Vagina (tissue), 2 donors: Measurements from ENCODE around the gene PRDX6. TPM values are rescaled to one million over a fixed set of nuclear protein-coding genes. Genes with fewer than 3 reads are reported as not detected.

ENCODE experiments used
- DNase-seq, 2 donors: peaks; one replicate each; pipeline ENCODE4 v3.0.0-alpha.2; 2017; ENCODE audit errors: extremely low spot score in 2 of 2
- H3K27ac ChIP-seq: fragments of 200-600 bp; sonication (generic); one replicate; pipeline ENCODE4 v1.5.1; 2019
- H3K27me3 ChIP-seq: fragments of 200-600 bp; sonication (generic); one replicate; pipeline ENCODE4 v1.5.1; 2019
- H3K36me3 ChIP-seq, 2 donors: fragments of 200-600 bp; sonication (generic); one replicate each; pipeline ENCODE4 v1.5.1; 2017 to 2019
- H3K4me1 ChIP-seq: fragments of 200-600 bp; sonication (generic); one replicate; pipeline ENCODE4 v1.5.1; 2019
- H3K4me3 ChIP-seq, 2 donors: fragments of 200-600 bp; sonication (generic); 1 replicate in 1 of 2; 2 replicates in 1 of 2; pipeline ENCODE4 v1.5.1; 2016 to 2019
- H3K9me3 ChIP-seq: fragments of 200-600 bp; sonication (generic); one replicate; pipeline ENCODE4 v1.5.1; 2019
- POLR2A ChIP-seq, 2 donors: fragments of 450-650 bp; IDR thresholded peaks; one replicate each; pipeline ENCODE4 v1.6.1; 2017; ENCODE audit warnings: antibody characterized with exemption in 2 of 2, mild to moderate bottlenecking in 2 of 2, moderate library complexity in 2 of 2
- POLR2AphosphoS5 ChIP-seq, 2 donors: sonication (generic); formaldehyde crosslinking; IDR thresholded peaks; one replicate each; pipeline ENCODE4 v1.9.0; 2017; ENCODE audit warnings: antibody characterized with exemption in 2 of 2, mild to moderate bottlenecking in 2 of 2, low read depth in 1 of 2; ENCODE audit not compliant: insufficient read depth in 1 of 2
- intact Hi-C: fragments of 100-400 bp; cut with DNase I; formaldehyde crosslinking; loops from one replicate; pipeline ENCODE4 v1.15.1; 2023
- total RNA-seq: library from RNA; depleted of rRNA; stranded (reverse); fragments of >200 nt; gene quantifications from one replicate; pipeline ENCODE4 v1.2.3, GENCODE V29; 2016
- TF ChIP-seq, protein P1 (sequence below), 3 experiments: fragments of 450-650 bp in 2 of 3; fragments of 200-600 bp in 1 of 3; sonication (generic) in 1 of 3; IDR thresholded peaks; one replicate each; pipeline ENCODE4 v1.5.1; 2017 to 2019; ENCODE audit warnings: antibody characterized with exemption in 3 of 3, mild to moderate bottlenecking in 2 of 3, moderate library complexity in 2 of 3

The PRDX6 gene
- total RNA-seq, 1 donor from 2014 or later, result 245 TPM

DNA sequence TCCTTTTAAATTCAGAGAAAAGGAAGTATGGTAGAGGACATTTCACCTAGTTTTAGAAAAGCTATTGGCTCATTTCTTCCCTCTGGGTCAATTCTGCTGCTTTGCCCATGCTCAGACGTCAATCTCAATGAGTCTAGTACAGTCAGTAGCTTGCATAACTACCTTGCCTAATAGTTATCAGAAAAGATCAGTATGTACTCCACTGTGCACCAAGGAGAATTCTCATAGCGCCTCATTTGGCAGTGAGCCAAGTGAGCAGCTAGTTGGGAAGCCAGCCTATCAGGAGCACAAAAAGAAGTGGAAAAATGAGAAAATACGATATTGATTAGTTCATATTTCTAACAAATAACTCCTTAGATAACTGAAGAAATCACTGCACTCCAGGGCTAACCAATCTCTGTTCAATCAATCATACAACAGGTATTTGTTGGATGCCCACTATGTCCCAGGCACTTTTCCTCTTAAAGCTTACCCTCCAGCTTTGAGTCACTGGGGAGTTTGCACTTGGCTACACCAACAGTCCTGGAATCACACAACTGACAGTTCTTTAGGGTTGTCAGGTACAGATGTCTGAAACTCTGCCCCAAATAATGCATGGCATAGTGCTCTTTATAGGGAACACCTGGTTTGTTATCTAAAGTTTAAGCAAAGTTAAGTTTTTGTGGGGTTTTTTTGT is 50.2 kb downstream of the PRDX6 start:
- Histone ChIP-seq H3K4me3 (no peak overlapping the region), H3K27me3 (no peaks in the 10 kb centered on the region), H3K27ac (no peak overlapping the region), H3K4me1 (peaks cover 16% of the 10 kb centered on the region), H3K36me3 (no peaks in the 10 kb centered on the region), H3K9me3 (no peaks in the 10 kb centered on the region)
- intact Hi-C loops, result no loop called here
- TF ChIP-seq POLR2A (IDR thresholded peaks at IDR 0.05) (no peak), POLR2AphosphoS5 (IDR thresholded peaks at IDR 0.05; ENCODE audit: insufficient read depth in 1 of 2, low read depth in 1 of 2) (no peak)
- TF ChIP-seq, protein P1, sequence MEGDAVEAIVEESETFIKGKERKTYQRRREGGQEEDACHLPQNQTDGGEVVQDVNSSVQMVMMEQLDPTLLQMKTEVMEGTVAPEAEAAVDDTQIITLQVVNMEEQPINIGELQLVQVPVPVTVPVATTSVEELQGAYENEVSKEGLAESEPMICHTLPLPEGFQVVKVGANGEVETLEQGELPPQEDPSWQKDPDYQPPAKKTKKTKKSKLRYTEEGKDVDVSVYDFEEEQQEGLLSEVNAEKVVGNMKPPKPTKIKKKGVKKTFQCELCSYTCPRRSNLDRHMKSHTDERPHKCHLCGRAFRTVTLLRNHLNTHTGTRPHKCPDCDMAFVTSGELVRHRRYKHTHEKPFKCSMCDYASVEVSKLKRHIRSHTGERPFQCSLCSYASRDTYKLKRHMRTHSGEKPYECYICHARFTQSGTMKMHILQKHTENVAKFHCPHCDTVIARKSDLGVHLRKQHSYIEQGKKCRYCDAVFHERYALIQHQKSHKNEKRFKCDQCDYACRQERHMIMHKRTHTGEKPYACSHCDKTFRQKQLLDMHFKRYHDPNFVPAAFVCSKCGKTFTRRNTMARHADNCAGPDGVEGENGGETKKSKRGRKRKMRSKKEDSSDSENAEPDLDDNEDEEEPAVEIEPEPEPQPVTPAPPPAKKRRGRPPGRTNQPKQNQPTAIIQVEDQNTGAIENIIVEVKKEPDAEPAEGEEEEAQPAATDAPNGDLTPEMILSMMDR (IDR thresholded peaks at IDR 0.05), result no peak
- no peak for DNase-seq

DNA sequence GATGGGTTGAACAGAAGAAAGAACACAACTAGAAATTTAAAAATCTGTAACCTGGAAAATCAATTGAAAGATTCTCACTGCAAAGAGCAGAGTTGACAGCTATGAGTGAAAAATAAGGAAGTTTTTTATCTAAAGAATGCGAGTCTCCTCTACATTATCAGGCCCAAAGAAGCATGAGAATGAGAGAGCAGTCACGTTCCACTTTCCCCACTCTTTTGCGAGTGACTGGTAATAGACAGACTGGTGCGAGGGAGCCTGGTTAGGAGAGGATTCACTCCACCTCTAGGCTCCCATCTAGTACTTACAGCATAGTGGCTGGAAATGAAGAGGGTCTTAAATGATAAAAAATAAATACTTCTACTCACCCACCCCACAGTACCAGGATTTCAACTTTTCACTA is 52.0 kb downstream of the PRDX6 start:
- Histone ChIP-seq H3K27me3 (no peaks in the 10 kb centered on the region), H3K36me3 (no peaks in the 10 kb centered on the region), H3K9me3 (no peaks in the 10 kb centered on the region), H3K4me3 (no peak overlapping the region), H3K27ac (no peak overlapping the region), H3K4me1 (peaks cover 21% of the 10 kb centered on the region)
- no peak for DNase-seq
- TF ChIP-seq, protein P1 (IDR thresholded peaks at IDR 0.05), result no peak
- no peak for TF ChIP-seq POLR2A (IDR thresholded peaks at IDR 0.05)
- TF ChIP-seq POLR2AphosphoS5 (IDR thresholded peaks at IDR 0.05; ENCODE audit: insufficient read depth in 1 of 2, low read depth in 1 of 2), result no peak
- intact Hi-C loops, result no loop called here

DNA sequence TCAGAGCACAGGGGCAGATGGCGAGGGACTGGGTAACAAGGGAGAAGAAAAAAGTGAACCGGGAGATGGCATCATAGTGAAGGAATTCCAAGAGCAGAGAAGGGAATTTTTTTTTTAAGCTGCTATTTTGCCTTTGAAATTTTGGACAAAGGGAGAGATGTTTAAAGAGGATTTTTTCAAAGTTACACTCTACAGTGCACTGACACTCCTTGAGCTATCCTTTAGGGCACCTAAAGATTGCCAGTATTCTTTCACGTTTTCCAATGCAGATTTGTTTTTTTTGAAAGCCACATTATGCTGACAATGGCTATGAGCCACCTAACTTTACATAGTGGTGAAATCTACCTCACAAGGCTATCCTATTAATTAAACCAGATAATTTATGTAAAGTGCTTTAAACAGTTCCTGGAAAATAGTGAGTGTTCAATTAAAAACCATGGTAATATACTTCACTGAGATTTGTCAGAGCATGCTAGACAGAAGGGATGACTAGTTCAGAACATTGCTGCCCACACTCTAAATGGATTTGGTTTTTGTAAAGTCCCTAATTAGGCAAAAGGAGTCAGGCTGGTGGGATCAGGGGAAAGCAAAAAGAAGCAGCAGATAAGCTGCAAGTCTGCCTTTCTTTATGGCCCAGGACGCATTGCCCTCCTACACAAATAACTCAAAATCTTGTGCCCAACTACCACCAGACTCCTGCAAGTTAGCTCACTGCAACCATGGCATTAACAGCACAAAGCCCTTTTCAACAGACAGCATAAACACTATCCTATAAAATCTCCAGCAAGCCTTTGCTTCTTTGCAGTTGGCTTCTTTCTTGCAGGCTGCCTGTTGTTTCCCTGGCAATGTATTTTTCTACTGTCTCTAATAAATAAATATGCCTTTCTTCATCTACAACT is 53.9 kb downstream of the PRDX6 start:
- TF ChIP-seq POLR2A (IDR thresholded peaks at IDR 0.05) (no peak), POLR2AphosphoS5 (IDR thresholded peaks at IDR 0.05; ENCODE audit: insufficient read depth in 1 of 2, low read depth in 1 of 2) (no peak)
- TF ChIP-seq, protein P1 (IDR thresholded peaks at IDR 0.05), result no peak
- Histone ChIP-seq H3K4me1 (peaks cover 21% of the 10 kb centered on the region), H3K27ac (no peak overlapping the region), H3K27me3 (no peaks in the 10 kb centered on the region), H3K4me3 (no peak overlapping the region), H3K9me3 (no peaks in the 10 kb centered on the region), H3K36me3 (no peaks in the 10 kb centered on the region)
- intact Hi-C loops, result no loop called here
- no peak for DNase-seq

DNA sequence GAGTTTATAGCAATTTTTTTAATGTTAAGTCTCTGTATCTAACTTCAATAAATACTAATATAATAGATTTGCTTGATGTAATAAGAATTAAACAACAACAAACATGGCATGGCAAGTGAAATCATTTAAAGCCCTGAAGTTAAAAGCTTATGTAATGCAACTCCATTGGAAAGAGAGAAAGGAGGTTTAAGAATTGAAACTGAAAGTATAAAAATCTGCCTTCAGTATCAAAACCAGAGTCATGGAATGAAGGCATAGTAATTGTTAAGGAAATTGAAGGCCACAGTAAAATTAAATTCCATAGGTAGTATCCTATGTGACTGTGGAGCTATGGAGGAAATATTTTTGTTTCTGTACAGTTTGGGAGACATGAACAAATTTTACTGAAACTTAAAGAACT is 55.1 kb downstream of the PRDX6 start:
- Histone ChIP-seq H3K36me3 (no peaks in the 10 kb centered on the region), H3K4me1 (peaks cover 21% of the 10 kb centered on the region), H3K9me3 (no peaks in the 10 kb centered on the region), H3K4me3 (no peak overlapping the region), H3K27ac (no peak overlapping the region), H3K27me3 (no peaks in the 10 kb centered on the region)
- TF ChIP-seq, protein P1 (IDR thresholded peaks at IDR 0.05), result no peak
- TF ChIP-seq POLR2AphosphoS5 (IDR thresholded peaks at IDR 0.05; ENCODE audit: insufficient read depth in 1 of 2, low read depth in 1 of 2) (no peak), POLR2A (IDR thresholded peaks at IDR 0.05) (no peak)
- intact Hi-C loops, result no loop called here
- DNase-seq, result no peak

DNA sequence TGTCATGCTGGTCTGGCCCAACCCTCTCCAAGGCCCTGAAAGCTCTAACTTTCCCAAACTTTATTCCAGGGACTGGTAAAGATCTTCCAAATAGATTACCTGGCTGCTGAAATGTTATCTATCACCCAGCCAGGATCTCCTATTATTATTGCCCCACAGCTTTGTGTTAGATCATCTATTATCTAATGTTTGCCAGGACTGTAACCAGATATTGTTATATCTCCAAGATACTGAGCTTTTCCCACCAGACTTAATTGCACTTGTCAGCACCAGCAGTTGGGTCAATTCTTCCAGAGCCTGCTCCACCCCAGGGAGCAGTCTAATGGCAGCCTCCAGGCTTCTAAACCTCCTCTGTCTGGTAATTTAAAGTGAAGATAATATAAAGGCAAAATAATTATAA is 59.1 kb downstream of the PRDX6 start:
- no peak overlapping the region for H3K4me3 ChIP-seq
- peaks cover 13% of the 10 kb centered on the region for H3K4me1 ChIP-seq
- H3K36me3 ChIP-seq, result no peaks in the 10 kb centered on the region
- no peak overlapping the region for H3K27ac ChIP-seq
- TF ChIP-seq POLR2A (IDR thresholded peaks at IDR 0.05), result no peak
- TF ChIP-seq, protein P1 (IDR thresholded peaks at IDR 0.05), result no peak
- no peak for DNase-seq
- no peaks in the 10 kb centered on the region for H3K9me3 ChIP-seq
- no peaks in the 10 kb centered on the region for H3K27me3 ChIP-seq
- intact Hi-C loops, result no loop called here
